Suprapubic skin (tissue), 4 donors: ENCODE results near the gene SMARCD3.

Experiments used
- CTCF ChIP-seq, 2 donors: fragments of 200-600 bp in 1 of 2; fragments of 450-650 bp in 1 of 2; sonication (generic) in 1 of 2; IDR thresholded peaks; one replicate each; pipeline ENCODE4 v1.5.1; 2016 to 2019; ENCODE audit warnings: antibody characterized with exemption in 2 of 2, mild to moderate bottlenecking in 1 of 2, moderate library complexity in 1 of 2
- EP300 ChIP-seq: sonication (generic); formaldehyde crosslinking; IDR thresholded peaks from one replicate; pipeline ENCODE4 v1.6.1; 2017; ENCODE audit warnings: antibody characterized with exemption
- POLR2A ChIP-seq, 2 donors: fragments of 450-650 bp; IDR thresholded peaks; one replicate each; pipeline ENCODE4 v1.6.1; 2017; ENCODE audit warnings: antibody characterized with exemption in 2 of 2, mild to moderate bottlenecking in 2 of 2, moderate library complexity in 2 of 2
- POLR2AphosphoS5 ChIP-seq, 3 donors: sonication (generic); formaldehyde crosslinking; IDR thresholded peaks; one replicate each; pipeline ENCODE4 v1.6.1; 2017; ENCODE audit warnings: antibody characterized with exemption in 3 of 3

DNA sequence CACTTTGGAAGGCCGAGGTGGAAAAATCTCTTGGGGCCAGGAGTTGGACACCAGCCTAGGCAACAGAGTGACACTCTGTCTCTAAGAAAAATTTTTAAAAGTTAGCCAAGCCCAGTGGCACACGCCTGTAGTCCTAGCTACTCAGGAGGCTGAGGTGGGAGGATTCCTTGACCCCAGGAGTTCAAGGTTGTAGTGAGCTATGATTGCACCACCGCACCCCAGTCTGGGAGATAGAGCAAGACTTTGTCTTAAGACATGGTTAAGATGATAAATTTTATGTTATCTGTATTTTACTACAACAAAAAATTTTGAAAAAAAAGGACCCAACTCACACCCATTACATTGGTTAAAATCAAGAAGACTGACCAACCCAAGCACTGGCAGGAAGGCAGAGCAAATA, 44.4 kb upstream of the SMARCD3 start:
- TF ChIP-seq CTCF (IDR thresholded peaks at IDR 0.05), result no peak
- no peak for TF ChIP-seq EP300
- TF ChIP-seq POLR2AphosphoS5 (IDR thresholded peaks at IDR 0.05), result no peak
- no peak for TF ChIP-seq POLR2A (IDR thresholded peaks at IDR 0.05)
